Measurements from ENCODE around the gene ZNF12.
"Not testable (repeated sequence)": the region's sequence is repeated elsewhere in the genome, so short reads cannot be mapped to it uniquely, and the experiment has no call there.

ZNF12 gene

GRCh38 chr7:6706666-6707407 is at the start of gene ZNF12:
ZNF12 (minus strand) TSS chr7:6706947; CDS start chr7:6705173, 1,774 bp downstream.
- peak; percentile 94 for DNase-seq

- DNase-seq = not testable (repeated sequence)
Observed at GRCh38 chr7:6753964-6754363, 47.2 kb upstream of the ZNF12 start, which contains the start of gene RSPH10B2. RSPH10B2 (plus strand) TSS chr7:6754103; CDS start chr7:6757678, 3,575 bp downstream.

- DNase-seq = not testable (repeated sequence)
Observed at GRCh38 chr7:6750173-6750572, 43.4 kb upstream of the ZNF12 start.

- not testable (repeated sequence) for DNase-seq
Observed at GRCh38 chr7:6749335-6749734, 42.6 kb upstream of the ZNF12 start.

GRCh38 chr7:6744410-6745100 is 37.8 kb upstream of the ZNF12 start:
- DNase-seq = not testable (repeated sequence)

- DNase-seq = not testable (repeated sequence)
Observed at GRCh38 chr7:6738415-6738814, 31.7 kb upstream of the ZNF12 start.

GRCh38 chr7:6730343-6730633 is 23.5 kb upstream of the ZNF12 start:
- peak; percentile 2 for DNase-seq

- peak; percentile 88 for DNase-seq
Observed at GRCh38 chr7:6729492-6730342, 23.0 kb upstream of the ZNF12 start.

GRCh38 chr7:6728893-6729491 is 22.2 kb upstream of the ZNF12 start:
- DNase-seq = not testable (repeated sequence)

GRCh38 chr7:6727663-6728062 is 20.9 kb upstream of the ZNF12 start:
- DNase-seq = no peak

GRCh38 chr7:6726341-6726740 is 19.6 kb upstream of the ZNF12 start:
- not testable (repeated sequence) for DNase-seq

GRCh38 chr7:6725003-6725402 is 18.3 kb upstream of the ZNF12 start:
- DNase-seq = no peak

GRCh38 chr7:6724351-6724750 is 17.6 kb upstream of the ZNF12 start:
- DNase-seq = not testable (repeated sequence)

GRCh38 chr7:6718124-6718523 is 11.4 kb upstream of the ZNF12 start:
- no peak for DNase-seq

- not testable (repeated sequence) for DNase-seq
Observed at GRCh38 chr7:6715898-6716297, 9.2 kb upstream of the ZNF12 start.

GRCh38 chr7:6714360-6714759 is 7.6 kb upstream of the ZNF12 start:
- no peak for DNase-seq

- no peak for DNase-seq
Observed at GRCh38 chr7:6709808-6710207, 3.1 kb upstream of the ZNF12 start.

- no peak for DNase-seq
Observed at GRCh38 chr7:6708304-6708703, 1.6 kb upstream of the ZNF12 start.

GRCh38 chr7:6705959-6706665 is 635 bp downstream of the ZNF12 start:
- peak; percentile 13 for DNase-seq

- DNase-seq = no peak
Observed at GRCh38 chr7:6701860-6702259, 4.9 kb downstream of the ZNF12 start.

- DNase-seq = no peak
Observed at GRCh38 chr7:6700793-6701192, 6.0 kb downstream of the ZNF12 start.

- no peak for DNase-seq
Observed at GRCh38 chr7:6691609-6692106, 15.1 kb downstream of the ZNF12 start.
